ENCODE results near the gene IL25. TPM values are rescaled to one million over a fixed set of nuclear protein-coding genes. Genes with fewer than 3 reads are reported as not detected.

IL25 gene
- total RNA-seq, 1 donor from 2014 or later = not detected

GRCh38 chr14:23354990-23355389 lies 17.6 kb upstream of the IL25 start:
- no peak for DNase-seq

DNA sequence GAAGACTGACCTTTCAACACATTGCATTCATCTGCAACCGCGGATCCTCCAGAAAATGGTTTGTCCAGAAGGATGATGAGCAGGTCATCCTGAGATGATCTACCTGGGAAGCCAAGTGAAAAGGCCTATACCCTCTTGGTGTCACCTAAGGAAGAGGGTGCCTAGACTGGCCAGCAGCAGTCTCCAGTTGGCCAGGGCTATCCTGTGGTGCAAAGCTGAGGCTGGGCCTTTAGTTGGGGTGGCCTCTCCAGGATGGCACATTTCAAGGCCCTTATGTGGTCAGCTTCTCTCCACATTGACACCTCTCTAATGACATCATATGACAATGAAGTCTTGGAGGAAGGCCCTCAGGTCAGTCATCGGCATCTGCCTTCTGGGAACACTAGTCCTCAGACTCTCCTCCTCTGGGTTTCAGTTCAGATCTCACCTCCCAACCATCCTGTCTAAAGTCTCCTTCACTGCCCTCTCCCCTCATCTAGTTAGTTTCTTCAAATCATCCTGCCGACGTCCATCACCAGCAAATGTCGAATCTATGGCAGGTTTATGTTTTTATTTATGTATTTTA lies 16.7 kb upstream of the IL25 start:
- DNase-seq = no peak

DNA sequence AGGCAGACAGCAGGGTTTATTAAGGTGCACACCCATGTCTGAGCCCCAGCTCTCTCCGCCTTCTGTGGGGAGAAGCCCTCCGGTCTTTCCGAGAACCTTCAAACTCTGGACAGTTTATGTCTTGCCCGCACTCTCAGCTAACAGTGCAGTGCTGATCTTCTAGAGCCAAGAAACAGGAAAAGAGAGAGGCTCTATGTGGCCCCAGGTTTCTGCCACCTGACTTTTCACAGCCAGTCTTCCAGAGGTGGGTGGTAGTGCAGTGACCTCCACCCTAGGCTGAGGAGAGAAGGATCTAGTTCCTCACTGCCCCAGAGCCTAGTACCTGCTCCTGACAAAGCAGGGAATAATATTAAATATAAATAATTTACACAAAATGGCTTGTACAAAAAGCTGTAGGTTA lies 15.9 kb upstream of the IL25 start:
- no peak for DNase-seq

DNA sequence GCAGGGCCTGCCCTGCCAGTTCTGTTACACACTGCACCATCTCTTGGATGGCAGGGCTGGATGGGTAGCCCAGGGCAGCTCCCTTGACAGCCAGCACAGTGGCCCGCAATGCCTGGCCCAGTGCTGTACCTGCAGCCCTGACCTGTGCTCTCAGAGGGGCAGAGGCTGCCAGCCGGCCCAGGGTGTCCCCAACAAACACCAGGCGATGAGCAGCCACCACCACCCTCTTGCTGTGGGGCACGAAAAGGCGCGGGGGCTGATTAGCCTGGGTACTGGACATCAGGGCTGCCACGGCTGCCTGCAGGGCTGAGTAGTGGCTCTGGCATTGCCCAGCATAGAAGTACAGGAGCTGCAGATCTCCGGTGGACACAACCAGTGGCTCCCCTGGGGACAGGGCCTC lies 15.3 kb upstream of the IL25 start:
- no peak for DNase-seq

DNA sequence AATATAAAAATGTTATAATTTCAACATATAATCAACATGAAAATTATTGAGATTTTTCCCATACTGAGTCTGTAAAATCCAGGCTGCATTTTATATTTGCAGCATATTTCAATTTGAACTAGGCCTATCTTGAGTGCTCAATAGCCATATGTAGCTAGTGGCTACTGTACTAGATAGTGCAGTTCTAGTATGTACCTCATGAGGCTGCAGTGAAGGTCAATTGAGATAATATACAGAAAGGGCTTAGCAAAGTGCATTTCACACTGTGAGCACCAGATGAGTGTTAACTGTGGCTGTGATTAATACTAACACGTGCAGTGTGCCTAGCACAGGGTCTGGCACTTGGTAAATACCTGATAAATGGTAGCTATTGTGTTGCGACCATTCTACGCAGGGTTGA lies 14.6 kb upstream of the IL25 start:
- no peak for DNase-seq

DNA sequence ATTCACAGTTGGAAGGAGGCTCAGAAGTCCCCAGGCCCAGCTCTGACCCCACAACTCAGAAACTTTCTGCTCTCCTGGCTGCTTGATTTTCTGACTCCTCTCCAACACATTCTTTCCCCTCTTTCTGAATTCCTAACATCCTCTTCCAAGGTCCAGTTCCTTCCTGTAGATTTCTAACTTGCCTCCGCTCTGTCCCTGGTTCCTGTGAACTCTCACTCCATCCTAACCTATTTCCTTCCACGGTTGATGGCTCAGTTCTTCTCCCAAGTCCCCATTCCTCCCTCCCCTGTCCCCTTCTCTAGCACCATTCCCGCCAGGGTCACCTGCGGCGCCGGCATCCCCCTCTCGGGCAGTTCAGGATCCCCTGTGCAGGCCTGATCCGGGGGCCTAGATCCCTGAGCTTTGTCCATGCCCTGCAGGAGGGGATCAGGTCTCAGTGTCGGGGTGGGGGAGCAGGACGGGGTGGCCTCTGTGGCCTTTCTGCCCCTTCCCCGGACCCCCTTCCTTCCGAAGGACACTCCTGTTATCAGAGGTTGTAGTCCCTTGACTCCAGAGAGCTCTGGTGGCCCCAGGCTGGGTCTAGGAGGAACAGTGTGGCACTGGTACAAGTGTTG lies 13.9 kb upstream of the IL25 start:
- DNase-seq = no peak

DNA sequence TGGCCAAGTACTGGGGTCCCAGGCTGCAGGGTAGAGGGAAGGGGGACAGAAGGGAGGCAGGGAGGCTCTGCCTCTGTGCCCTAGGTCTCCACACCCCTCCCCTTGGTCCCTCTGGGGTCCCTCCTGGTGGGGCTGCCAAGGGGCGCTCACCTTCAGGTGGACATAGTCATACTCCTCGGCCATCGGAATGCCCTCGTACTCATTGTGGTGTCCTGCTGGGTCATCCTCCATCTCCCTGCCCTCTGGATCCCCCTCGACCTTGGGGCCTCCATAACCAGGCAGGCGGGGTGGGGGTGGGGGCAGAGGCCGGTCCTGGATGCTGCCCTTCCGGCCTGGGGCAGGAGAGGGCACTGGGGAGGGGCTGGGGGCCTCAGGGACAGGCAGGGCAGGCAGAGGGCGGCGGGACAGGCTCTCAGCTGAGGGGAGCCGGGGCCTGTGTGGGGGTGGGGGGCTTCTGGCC lies 13.4 kb upstream of the IL25 start:
- DNase-seq = no peak

- DNase-seq = no peak
These were observed 12.7 kb upstream of the IL25 start for GRCh38 chr14:23359722-23360447.

DNA sequence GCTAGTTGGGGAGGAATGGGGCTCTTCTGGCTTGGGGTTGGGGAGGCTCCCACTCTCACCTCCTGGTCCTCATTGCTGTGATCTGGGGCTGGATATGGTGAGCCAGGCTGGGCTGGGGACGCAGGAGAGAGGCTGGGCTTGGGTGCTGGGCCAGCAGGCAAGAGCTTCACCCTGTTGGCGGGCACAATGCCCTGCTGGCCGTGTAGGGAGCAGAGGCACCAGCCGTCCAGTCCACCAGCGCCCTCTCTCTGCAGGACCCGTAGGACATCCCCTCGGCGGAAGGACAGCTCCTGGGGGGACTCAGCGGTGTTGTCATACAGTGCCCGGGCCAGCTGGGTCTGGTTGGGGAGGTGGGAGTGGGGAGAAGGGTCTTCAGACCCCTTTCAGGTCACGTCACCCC lies 12.1 kb upstream of the IL25 start:
- no peak for DNase-seq

- no peak for DNase-seq
These were observed 11.3 kb upstream of the IL25 start for GRCh38 chr14:23361320-23361719.

GRCh38 chr14:23361763-23362162 lies 10.8 kb upstream of the IL25 start:
- no peak for DNase-seq

- DNase-seq = no peak
These were observed 10.4 kb upstream of the IL25 start for GRCh38 chr14:23362200-23362599.

GRCh38 chr14:23364164-23365035 lies 8.2 kb upstream of the IL25 start:
- DNase-seq = no peak

DNA sequence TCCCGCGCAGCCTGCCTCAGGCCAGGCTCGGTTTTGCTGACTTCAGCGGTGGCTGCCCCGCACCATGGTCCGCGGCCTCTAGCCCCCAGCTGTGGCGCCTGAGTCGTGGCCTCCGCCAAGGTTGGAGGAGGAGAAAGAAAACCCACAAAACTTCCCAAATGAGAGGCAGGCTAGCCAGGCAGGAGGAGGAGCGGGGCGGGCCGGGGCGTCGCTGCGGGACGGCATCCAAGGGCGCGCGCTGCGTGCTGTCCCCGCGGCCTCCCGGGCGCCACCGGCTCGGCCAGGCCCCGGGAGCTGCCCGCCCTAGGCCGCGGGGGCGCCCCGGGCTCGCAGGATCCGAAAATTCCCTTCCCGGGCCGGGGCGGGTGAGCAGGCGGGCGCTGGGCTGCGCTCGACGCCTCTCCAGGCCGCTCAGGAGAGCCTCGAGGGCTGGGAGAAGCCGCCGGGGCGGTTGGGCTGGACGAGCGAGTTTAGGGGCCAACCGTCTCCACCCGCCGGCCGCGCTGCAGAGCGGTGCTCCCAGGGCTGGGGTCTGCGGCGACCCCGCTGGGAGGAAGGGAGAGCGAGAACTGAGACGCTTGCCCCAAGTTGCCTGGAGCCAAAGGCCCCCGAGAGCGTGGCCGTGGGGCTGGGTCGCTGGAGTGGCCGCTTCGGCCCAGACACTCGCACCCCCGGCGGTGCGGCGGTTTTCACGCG lies 7.4 kb upstream of the IL25 start, which contains the start of gene EFS:
EFS (minus strand) TSS at position 137 of the 696 bp plus-strand sequence. CDS start 147 bp downstream, outside the sequence.
- no peak for DNase-seq

- DNase-seq = no peak
These were observed 6.7 kb upstream of the IL25 start for GRCh38 chr14:23365732-23366425.

- DNase-seq = no peak
These were observed 6.1 kb upstream of the IL25 start for GRCh38 chr14:23366426-23366921.

DNA sequence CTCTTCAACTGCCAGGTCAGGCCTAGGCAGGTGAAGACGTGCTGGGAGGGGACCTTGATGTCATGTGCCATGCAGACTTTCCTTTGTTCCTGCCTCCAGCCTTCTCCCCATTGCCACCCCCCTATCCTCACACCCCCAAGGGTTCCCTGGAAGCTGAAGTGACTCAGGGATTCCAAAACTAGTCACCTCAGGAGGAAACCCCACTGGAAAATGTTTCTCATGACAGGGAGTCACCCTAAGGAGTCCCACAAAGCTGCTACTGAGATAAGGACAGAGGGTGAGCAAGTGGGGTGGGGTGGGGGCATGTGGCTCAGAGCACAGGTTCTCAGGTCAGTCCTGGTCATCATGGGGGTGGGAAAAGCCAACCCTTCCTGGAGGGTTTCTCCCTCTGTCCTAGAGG lies 2.4 kb upstream of the IL25 start:
- no peak for DNase-seq

- DNase-seq = no peak
These were observed 744 bp upstream of the IL25 start for GRCh38 chr14:23371865-23372264.

- DNase-seq = no peak
These were observed 432 bp downstream of the IL25 start for GRCh38 chr14:23373041-23373440.

GRCh38 chr14:23375527-23376251 lies 3.1 kb downstream of the IL25 start:
- no peak for DNase-seq
